Common myeloid progenitor, CD34-positive (primary cell): ENCODE results near the gene SERPINI2.

ENCODE experiments used
- CTCF ChIA-PET: fragments of 350-600 bp; sonication (Branson Sonifier 250); formaldehyde crosslinking; loops from one replicate; lab custom pipeline; 2021; ENCODE audit warnings: antibody characterized with exemption; lab: Charles Lee
- POLR2A ChIA-PET: fragments of 350-600 bp; sonication (Branson Sonifier 250); formaldehyde crosslinking; loops from one replicate; lab custom pipeline; 2021; ENCODE audit warnings: antibody characterized with exemption; lab: Charles Lee
- DNase-seq, 3 donors: peaks; one replicate each; pipeline versions ENCODE4 v3.0.0 to v3.0.0-alpha.2; 2013
- H3K27ac ChIP-seq, 2 experiments: 1 replicate in 1 of 2; 2 replicates in 1 of 2; pipeline ENCODE4 v1.7.0; 2013; ENCODE audit warnings: inconsistent platforms in 2 of 2, low read length in 2 of 2, mild to moderate bottlenecking in 2 of 2, low read depth in 1 of 2, moderate library complexity in 1 of 2; ENCODE audit not compliant: severe bottlenecking in 2 of 2, insufficient read depth in 1 of 2, poor library complexity in 1 of 2
- H3K27me3 ChIP-seq, 5 experiments: replicated peaks in 2 of 5; 1 replicate in 3 of 5; 2 replicates in 2 of 5; pipeline versions ENCODE4 v1.6.1 to v1.7.0; 2013; ENCODE audit warnings: low read length in 4 of 5, mild to moderate bottlenecking in 2 of 5, moderate library complexity in 2 of 5, inconsistent platforms in 1 of 5; ENCODE audit not compliant: insufficient read depth in 5 of 5, control insufficient read depth in 4 of 5
- H3K36me3 ChIP-seq, 4 experiments: 1 replicate in 2 of 4; 2 replicates in 2 of 4; pipeline versions ENCODE4 v1.6.1 to v1.7.0; 2013; ENCODE audit warnings: low read length in 3 of 4, control low read depth in 1 of 4, mild to moderate bottlenecking in 1 of 4; ENCODE audit not compliant: control insufficient read depth in 4 of 4, insufficient read depth in 4 of 4
- H3K4me1 ChIP-seq, 4 experiments: 1 replicate in 3 of 4; 2 replicates in 1 of 4; pipeline versions ENCODE4 v1.6.1 to v1.7.1; 2013; ENCODE audit warnings: low read length in 3 of 4, mild to moderate bottlenecking in 3 of 4, control low read depth in 1 of 4, inconsistent platforms in 1 of 4, moderate library complexity in 1 of 4; ENCODE audit not compliant: control insufficient read depth in 4 of 4, insufficient read depth in 4 of 4; ENCODE audit errors: control extremely low read depth in 1 of 4
- H3K4me3 ChIP-seq, 7 experiments: 1 replicate in 4 of 7; 2 replicates in 3 of 7; pipeline versions ENCODE4 v1.5.1 to v1.7.0; 2013; ENCODE audit warnings: mild to moderate bottlenecking in 7 of 7, low read length in 6 of 7, moderate library complexity in 6 of 7, inconsistent platforms in 2 of 7, low read depth in 2 of 7, control low read depth in 1 of 7; ENCODE audit not compliant: insufficient read depth in 4 of 7, control insufficient read depth in 1 of 7; ENCODE audit errors: extremely low read depth in 1 of 7
- H3K9me3 ChIP-seq, 5 experiments: 1 replicate in 4 of 5; 2 replicates in 1 of 5; pipeline versions ENCODE4 v1.6.1 to v1.7.1; 2013; ENCODE audit warnings: low read length in 4 of 5, mild to moderate bottlenecking in 2 of 5, inconsistent platforms in 1 of 5, low read depth in 1 of 5, moderate library complexity in 1 of 5; ENCODE audit not compliant: control insufficient read depth in 4 of 5, insufficient read depth in 2 of 5; ENCODE audit errors: control extremely low read depth in 1 of 5
- WGBS: methylation state at CpG from one replicate; pipeline ENCODE4 v1.1.5; 2013; ENCODE audit not compliant: insufficient coverage; 5-methylcytosine and 5-hydroxymethylcytosine counted together

SERPINI2 gene

GRCh38 chr3:167493244-167493643 is 19.4 kb upstream of the SERPINI2 start:
- no peak overlapping the region for H3K27ac ChIP-seq
- H3K36me3 ChIP-seq = no peaks in the 10 kb centered on the region
- H3K4me3 ChIP-seq = no peak overlapping the region
- WGBS = 89% methylated on average over 1 of the region's 3 CpGs
- ChIA-PET CTCF (no interaction called here), POLR2A (no interaction called here)
- no peaks in the 10 kb centered on the region for H3K27me3 ChIP-seq
- peak in 1 of 3 donors; percentile 9 for DNase-seq
- H3K4me1 ChIP-seq = peaks cover 0 to 11% (median 6%) of the 10 kb centered on the region in 4 experiments
- H3K9me3 ChIP-seq = no peaks in the 10 kb centered on the region

DNA sequence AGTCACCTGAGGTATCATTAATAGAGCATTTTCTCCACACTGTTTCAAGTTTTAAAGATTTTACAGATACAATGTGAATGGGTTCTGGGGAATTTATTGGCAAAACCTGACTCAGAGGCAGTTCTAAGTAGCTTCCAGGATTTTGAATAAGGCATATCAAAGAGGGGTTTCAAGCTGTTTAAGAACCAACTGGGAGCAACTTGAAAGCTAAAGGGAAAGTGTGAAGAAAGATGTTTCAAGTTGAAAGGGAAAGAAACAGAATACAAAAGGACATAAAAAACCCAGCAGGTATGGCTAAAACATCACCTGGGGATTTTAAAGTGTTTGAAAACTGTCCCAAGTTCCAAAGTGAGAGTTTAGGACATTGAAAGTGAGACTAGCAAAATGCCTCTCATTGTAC is 17.8 kb upstream of the SERPINI2 start:
- Histone ChIP-seq H3K27ac (no peak overlapping the region), H3K4me3 (no peak overlapping the region)

DNA sequence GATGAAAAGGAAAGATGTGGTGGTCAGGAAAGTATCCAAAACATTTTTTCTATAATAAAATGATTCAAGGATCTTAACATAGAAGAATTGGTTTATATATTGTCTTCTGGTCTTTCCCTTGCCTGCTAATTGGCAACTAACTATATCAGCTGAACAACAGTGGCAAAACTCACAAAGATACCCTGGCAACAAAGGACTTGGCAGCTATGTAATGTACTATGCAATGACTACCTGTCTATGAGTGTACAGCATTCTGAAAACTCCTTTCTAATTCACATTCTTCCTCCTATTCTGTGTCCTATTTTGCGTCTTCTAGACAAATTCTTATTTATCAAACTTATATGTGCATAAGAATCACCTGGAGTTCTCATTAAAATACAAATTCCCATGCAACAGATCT is 15.7 kb upstream of the SERPINI2 start:
- H3K9me3 ChIP-seq = peaks cover 0 to 11% (median 0%) of the 10 kb centered on the region in 5 experiments
- ChIA-PET CTCF (interaction anchor here (1.7 kb wide), 1 partner anchor 14 kb away, joined by 3 read pairs; no protein-coding TSS in a partner anchor), POLR2A (interaction anchor here (0.6 kb wide), 1 partner anchor 16 kb away, joined by 3 read pairs; no protein-coding TSS in a partner anchor)
- 100% methylated on average over 1 of the region's 1 CpG for WGBS
- H3K36me3 ChIP-seq = no peaks in the 10 kb centered on the region
- DNase-seq = no peak
- H3K4me1 ChIP-seq = peaks cover 0 to 11% (median 4%) of the 10 kb centered on the region in 4 experiments
- H3K27me3 ChIP-seq = no peaks in the 10 kb centered on the region
- no peak overlapping the region for H3K27ac ChIP-seq
- H3K4me3 ChIP-seq = no peak overlapping the region

More for the DNA sequence above, 17.8 kb upstream of the SERPINI2 start:
- H3K36me3 ChIP-seq = no peaks in the 10 kb centered on the region
- no peaks in the 10 kb centered on the region for H3K27me3 ChIP-seq
- H3K9me3 ChIP-seq = peaks cover 0 to 3% (median 0%) of the 10 kb centered on the region in 5 experiments
- H3K4me1 ChIP-seq = peaks cover 0 to 11% (median 4%) of the 10 kb centered on the region in 4 experiments
- CTCF ChIA-PET = no interaction called here
- POLR2A ChIA-PET = no interaction called here
- DNase-seq = no peak

- POLR2A ChIA-PET = no interaction called here
- Histone ChIP-seq H3K4me3 (no peak overlapping the region), H3K27ac (no peak overlapping the region), H3K27me3 (no peaks in the 10 kb centered on the region), H3K36me3 (no peaks in the 10 kb centered on the region), H3K4me1 (peaks cover 0 to 13% (median 6%) of the 10 kb centered on the region in 4 experiments), H3K9me3 (peaks cover 0 to 11% (median 0%) of the 10 kb centered on the region in 5 experiments)
- DNase-seq = no peak
- CTCF ChIA-PET = no interaction called here
- WGBS = no CpG with 5 or more reads among the region's 3 CpGs
Measured at GRCh38 chr3:167487556-167487955, 13.7 kb upstream of the SERPINI2 start.

- ChIA-PET POLR2A (no interaction called here), CTCF (no interaction called here)
- H3K4me3 ChIP-seq = no peak overlapping the region
- DNase-seq = peak; percentile 17 to 65 (median 63)
- no peaks in the 10 kb centered on the region for H3K36me3 ChIP-seq
- no peaks in the 10 kb centered on the region for H3K27me3 ChIP-seq
- WGBS = no CpG with 5 or more reads among the region's 2 CpGs
- peaks cover 0 to 11% (median 0%) of the 10 kb centered on the region in 5 experiments for H3K9me3 ChIP-seq
- H3K4me1 ChIP-seq = peaks cover 0 to 3% (median 1%) of the 10 kb centered on the region in 4 experiments
- no peak overlapping the region for H3K27ac ChIP-seq
Measured at GRCh38 chr3:167484551-167484950, 10.7 kb upstream of the SERPINI2 start.

DNA sequence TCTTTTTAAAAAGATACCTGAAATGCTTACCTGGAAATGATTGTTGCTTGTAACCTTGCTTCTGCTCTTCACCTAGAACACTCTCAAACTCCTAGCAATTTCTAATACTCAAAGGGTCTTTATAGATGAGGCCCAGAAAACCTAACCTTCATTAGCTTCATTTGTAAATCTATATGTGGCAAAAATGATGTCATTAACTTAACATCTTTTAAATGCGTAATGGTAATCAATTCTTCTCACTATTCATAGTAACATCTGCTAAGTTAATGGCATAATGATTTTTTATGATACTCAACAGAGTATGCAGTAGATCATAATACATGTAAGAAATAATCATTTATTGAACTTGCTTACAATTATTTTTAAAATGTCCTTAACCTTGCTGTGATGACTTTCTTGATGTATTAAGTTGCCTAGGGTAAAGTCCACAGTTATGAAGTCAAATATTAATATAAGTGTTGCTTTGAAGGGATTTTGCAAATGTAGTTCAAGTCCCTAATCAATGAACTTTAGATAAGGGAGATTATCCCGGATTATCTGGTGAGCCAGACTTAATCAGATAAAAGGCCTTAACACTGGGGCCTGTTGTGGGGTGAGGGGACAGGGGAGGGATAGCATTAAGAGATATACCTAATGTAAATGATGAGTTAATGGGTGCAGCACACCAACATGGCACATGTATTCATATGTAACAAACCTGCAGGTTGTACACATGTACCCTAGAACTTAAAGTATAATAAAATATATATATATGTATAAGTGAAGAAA is 10.1 kb upstream of the SERPINI2 start:
- CTCF ChIA-PET = no interaction called here
- DNase-seq = no peak
- Histone ChIP-seq H3K27ac (no peak overlapping the region), H3K9me3 (peaks cover 0 to 11% (median 0%) of the 10 kb centered on the region in 5 experiments), H3K4me1 (peaks cover 0 to 3% (median 1%) of the 10 kb centered on the region in 4 experiments), H3K36me3 (no peaks in the 10 kb centered on the region), H3K27me3 (no peaks in the 10 kb centered on the region), H3K4me3 (no peak overlapping the region)
- POLR2A ChIA-PET = no interaction called here
- no CpG with 5 or more reads among the region's 2 CpGs for WGBS

DNA sequence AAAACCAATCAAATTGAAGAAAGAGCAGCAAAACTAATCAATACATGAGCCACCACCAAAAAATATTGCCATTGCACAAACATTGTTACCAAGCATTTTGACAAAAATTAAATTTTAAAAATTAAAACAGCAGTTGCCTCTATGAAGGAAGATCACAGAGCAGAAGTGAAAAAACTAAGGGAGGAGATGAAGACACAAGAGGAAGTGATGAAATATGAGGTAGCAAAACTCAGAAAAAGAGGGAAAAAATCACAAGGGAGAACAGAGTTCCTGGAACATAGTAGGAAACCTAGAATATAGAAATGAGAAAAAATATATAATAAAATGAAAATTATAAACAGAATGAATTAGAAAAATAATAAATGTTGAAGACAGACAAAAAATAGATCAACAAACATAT is 7.3 kb upstream of the SERPINI2 start:
- Histone ChIP-seq H3K36me3 (no peaks in the 10 kb centered on the region), H3K27me3 (no peaks in the 10 kb centered on the region), H3K4me3 (no peak overlapping the region), H3K9me3 (peaks cover 0 to 6% (median 0%) of the 10 kb centered on the region in 5 experiments), H3K4me1 (peaks cover 0 to 3% (median 1%) of the 10 kb centered on the region in 4 experiments), H3K27ac (no peak overlapping the region)
- CTCF ChIA-PET = interaction anchor here (1.4 kb wide), 1 partner anchor 13 kb away, joined by 4 read pairs; no protein-coding TSS in a partner anchor
- DNase-seq = no peak
- POLR2A ChIA-PET = no interaction called here
